GM13977 (cell line): ENCODE results near the gene PFN2.
"Not testable (repeated sequence)": the region's sequence is repeated elsewhere in the genome, so short reads cannot be mapped to it uniquely, and the experiment has no call there.

Experiments used
- DNase-seq: peaks from one replicate; pipeline ENCODE4 v3.0.0; 2012; ENCODE audit warnings: low spot score
- CTCF ChIP-seq: IDR thresholded peaks from 2 replicates; pipeline ENCODE4 v1.5.1; 2012; ENCODE audit warnings: mild to moderate bottlenecking, control low read depth; ENCODE audit not compliant: insufficient read depth; ENCODE audit errors: extremely low read depth, missing control alignments
- in situ Hi-C: fragments of 300-500 bp; cut with MboI; formaldehyde crosslinking; loops from one replicate; pipeline ENCODE4 v1.12.0; 2022; ENCODE audit warnings: low sequenced_read_pairs, low pct_unique_long_range_greater_than_20kb, mixed read lengths, inconsistent platforms; ENCODE audit not compliant: unreplicated experiment

PFN2 gene

GRCh38 chr3:149947231-149947630 is 23.5 kb downstream of the PFN2 start:
- in situ Hi-C loops, result loop anchor here (25.0 kb wide), 1 partner anchor 565 kb away; no protein-coding TSS in a partner anchor

GRCh38 chr3:149943966-149944365 is 26.7 kb downstream of the PFN2 start:
- not testable (repeated sequence) for DNase-seq
- in situ Hi-C loops, result loop anchor here (25.0 kb wide), 1 partner anchor 568 kb away; no protein-coding TSS in a partner anchor

More at GRCh38 chr3:149947231-149947630, 23.5 kb downstream of the PFN2 start:
- DNase-seq, result no peak
- TF ChIP-seq CTCF, result no peak

GRCh38 chr3:149942409-149942808 is 28.3 kb downstream of the PFN2 start:
- no peak for DNase-seq
- no peak for TF ChIP-seq CTCF
- in situ Hi-C loops, result loop anchor here (25.0 kb wide), 1 partner anchor 570 kb away; no protein-coding TSS in a partner anchor

DNA sequence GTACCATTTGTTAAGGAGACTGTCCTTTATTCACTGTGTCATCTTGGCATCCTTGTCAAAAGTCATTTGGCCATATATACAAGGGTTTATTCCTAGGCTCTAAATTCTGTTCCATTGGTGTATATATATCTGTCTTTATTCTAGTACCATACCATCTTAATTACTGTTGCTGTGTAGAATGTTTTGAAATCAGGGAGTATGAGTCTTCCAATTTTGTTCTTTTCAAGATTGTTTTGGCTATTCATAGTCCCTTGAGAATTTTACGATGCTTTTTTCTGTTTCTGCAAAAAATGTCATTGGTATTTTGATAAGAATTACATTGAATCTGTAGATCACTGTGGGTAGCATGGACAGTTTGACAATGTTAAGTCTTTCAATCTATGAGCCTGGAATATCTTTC is 28.7 kb downstream of the PFN2 start:
- in situ Hi-C loops, result loop anchor here (25.0 kb wide), 1 partner anchor 570 kb away; no protein-coding TSS in a partner anchor
- TF ChIP-seq CTCF, result no peak
- DNase-seq, result no peak

DNA sequence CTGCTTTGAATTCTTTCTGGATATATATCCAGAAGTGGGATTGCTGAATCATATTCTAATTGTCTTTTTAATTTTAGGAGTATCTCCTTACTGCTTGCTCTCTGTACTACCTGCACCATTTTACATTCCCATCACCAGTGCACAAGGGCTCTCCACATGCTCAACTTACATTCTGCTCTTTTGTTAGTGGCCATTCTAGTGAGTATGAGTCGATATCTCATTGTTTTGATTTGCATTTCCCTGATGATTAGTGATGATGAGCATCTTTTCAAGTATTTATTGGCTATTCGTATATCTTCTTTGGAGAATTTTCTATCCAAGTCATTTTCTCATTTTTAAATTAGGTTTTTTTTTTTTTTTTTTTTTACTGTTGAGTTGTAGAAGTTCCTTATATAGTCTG is 29.5 kb downstream of the PFN2 start:
- TF ChIP-seq CTCF, result no peak
- no peak for DNase-seq
- in situ Hi-C loops, result loop anchor here (25.0 kb wide), 1 partner anchor 571 kb away; no protein-coding TSS in a partner anchor

DNA sequence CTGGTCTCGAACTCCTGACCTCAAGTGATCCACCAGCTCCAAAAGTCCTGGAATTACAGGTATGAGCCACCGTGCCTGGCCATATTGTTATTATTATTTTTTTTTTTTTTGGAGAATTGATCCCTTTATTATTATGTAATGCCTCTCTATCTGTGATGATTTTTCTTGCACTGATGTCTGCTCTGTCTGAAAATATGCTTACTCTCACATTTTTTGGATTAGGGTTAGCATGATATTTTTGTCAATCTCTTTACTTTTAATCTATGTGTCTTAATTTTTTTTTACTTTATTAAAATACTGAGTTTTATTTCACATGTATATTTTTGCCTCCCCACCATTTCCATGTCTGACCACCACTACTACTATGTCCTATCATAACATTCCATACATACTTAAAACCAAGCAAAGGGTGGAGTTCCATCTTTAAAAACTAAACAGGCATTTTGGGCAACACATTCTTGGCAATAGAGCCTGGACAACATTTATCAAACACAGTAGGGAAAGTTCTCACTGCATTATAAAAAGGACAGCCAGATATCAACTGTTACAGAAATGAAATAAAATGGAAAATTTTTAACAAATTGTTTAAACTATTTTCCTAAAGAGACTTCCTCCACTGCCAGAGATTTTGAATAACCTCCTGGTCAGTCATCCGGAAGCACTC is 32.2 kb downstream of the PFN2 start:
- DNase-seq, result not testable (repeated sequence)
- in situ Hi-C loops, result loop anchor here (25.0 kb wide), 1 partner anchor 574 kb away; no protein-coding TSS in a partner anchor

- in situ Hi-C loops, result loop anchor here (25.0 kb wide), 1 partner anchor 575 kb away; no protein-coding TSS in a partner anchor
- TF ChIP-seq CTCF, result peak; percentile 76
- peak; percentile 31 for DNase-seq
Measured at GRCh38 chr3:149936812-149937230, 33.9 kb downstream of the PFN2 start.
